Thyroid gland (tissue), 4 donors: ENCODE measurements around the gene SLC12A5.

Experiments used
- POLR2A ChIP-seq, 2 donors: fragments of 450-650 bp; IDR thresholded peaks; one replicate each; pipeline ENCODE4 v1.6.1; 2017; ENCODE audit warnings: antibody characterized with exemption in 2 of 2, mild to moderate bottlenecking in 2 of 2, moderate library complexity in 1 of 2
- TF ChIP-seq, protein P1 (sequence below), 6 experiments: fragments of 200-600 bp in 3 of 6; fragments of 450-650 bp in 3 of 6; sonication (generic) in 3 of 6; IDR thresholded peaks; one replicate each; pipeline ENCODE4 v1.5.1; 2016 to 2019; ENCODE audit warnings: antibody characterized with exemption in 6 of 6, mild to moderate bottlenecking in 2 of 6, inconsistent platforms in 1 of 6, moderate library complexity in 1 of 6

DNA sequence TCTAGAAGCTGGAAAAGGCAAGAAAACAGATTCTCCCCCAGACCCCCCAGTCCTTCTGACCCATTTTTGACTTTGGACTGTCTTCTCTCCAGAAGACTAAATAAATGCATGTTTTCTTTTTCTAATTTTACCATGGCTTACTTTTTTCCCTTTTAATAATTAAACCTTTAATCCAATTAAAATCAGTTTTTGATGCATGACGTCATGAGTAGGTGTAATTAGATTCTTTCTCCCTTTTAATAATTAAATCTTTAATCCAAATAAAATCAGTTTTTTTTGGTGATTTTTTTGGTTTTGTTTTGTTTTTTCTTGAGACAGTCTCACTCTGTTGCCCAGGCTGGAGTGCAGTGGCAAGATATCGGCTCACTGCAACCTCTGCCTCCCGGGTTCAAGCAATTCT, 73.9 kb downstream of the SLC12A5 start:
- no peak for TF ChIP-seq POLR2A (IDR thresholded peaks at IDR 0.05)
- TF ChIP-seq, protein P1, sequence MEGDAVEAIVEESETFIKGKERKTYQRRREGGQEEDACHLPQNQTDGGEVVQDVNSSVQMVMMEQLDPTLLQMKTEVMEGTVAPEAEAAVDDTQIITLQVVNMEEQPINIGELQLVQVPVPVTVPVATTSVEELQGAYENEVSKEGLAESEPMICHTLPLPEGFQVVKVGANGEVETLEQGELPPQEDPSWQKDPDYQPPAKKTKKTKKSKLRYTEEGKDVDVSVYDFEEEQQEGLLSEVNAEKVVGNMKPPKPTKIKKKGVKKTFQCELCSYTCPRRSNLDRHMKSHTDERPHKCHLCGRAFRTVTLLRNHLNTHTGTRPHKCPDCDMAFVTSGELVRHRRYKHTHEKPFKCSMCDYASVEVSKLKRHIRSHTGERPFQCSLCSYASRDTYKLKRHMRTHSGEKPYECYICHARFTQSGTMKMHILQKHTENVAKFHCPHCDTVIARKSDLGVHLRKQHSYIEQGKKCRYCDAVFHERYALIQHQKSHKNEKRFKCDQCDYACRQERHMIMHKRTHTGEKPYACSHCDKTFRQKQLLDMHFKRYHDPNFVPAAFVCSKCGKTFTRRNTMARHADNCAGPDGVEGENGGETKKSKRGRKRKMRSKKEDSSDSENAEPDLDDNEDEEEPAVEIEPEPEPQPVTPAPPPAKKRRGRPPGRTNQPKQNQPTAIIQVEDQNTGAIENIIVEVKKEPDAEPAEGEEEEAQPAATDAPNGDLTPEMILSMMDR (IDR thresholded peaks at IDR 0.05): no peak
